Measurements from ENCODE around the gene FAM13A.

Gene FAM13A

DNA sequence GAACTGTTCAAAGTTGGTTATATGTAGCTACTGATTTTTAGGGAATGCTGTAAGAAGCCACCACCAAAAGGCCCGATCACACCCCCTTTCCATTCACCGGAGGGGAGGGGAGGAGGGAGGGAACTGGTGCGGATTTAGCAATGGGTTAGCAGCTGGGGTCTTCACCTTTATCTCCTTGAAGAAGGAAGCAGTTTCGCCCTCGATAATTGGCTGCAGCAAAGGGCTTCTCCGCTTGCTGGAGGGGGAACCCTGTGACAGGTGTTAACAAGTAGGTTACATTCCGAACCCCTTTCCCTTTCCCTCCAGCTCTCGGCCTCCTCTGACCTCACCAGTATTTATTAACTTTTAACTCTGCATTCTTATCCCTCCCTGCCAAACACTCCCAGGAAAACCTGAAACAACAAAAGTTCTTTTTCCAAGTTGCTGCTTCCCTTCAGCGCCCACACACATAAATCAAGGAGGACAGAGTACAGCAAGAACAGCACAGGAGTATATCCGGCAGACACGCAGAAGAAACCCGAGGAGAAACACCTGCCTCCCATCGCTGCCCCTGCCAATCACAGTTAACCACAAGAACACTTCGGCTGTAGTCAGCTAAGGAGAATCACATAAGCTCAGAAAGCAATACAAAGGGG, 319.6 kb downstream of the FAM13A start:
- DNase-seq = no peak

- no peak for DNase-seq
Measured at GRCh38 chr4:88736264-88736663, 320.7 kb downstream of the FAM13A start.

DNA sequence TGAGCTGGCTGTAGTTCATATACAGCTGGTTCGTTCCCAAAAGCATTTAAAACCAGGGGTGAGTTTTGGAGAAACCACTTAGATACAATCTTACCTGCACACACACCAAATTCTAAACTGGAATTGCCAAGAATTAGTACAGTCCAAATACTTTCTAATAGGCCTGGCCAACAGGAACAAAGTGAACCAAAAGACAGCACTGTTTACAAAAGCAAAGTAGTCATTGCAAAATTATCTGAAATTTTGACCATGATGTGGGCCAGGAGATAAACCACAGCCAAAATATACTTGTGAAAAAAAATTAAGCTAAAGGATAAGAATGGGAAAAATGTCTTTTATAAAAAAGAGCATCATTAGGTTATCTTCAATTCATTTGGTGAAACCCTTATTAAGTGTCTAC, 321.4 kb downstream of the FAM13A start:
- no peak for DNase-seq

DNA sequence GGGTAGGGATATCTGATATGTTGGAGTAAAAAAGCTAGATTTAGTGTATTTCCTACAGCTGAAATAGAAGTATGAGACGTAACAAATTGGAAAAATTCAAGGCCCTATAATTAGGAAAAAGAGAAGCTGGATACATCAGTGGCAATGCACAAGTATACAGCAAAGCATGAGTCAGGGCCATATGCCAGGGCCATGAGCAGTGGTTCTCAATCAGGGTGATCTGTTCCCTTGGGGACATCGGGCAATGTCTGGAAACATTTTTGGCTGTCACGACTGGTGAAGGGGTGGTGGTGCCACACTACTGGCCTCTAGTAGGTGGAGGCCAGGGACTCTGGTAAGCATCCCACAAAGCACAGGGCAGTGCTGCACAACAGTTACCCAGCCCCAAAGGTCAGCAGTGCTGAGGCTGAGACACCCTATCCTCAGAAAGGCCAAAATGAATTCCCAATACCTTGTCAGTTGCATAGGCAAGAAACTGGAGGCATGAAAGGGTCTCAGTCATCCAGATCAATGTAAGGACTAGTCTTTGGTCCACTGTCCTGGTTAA, 322.5 kb downstream of the FAM13A start:
- DNase-seq = no peak

GRCh38 chr4:88732714-88733368, 324.1 kb downstream of the FAM13A start:
- DNase-seq = no peak

DNA sequence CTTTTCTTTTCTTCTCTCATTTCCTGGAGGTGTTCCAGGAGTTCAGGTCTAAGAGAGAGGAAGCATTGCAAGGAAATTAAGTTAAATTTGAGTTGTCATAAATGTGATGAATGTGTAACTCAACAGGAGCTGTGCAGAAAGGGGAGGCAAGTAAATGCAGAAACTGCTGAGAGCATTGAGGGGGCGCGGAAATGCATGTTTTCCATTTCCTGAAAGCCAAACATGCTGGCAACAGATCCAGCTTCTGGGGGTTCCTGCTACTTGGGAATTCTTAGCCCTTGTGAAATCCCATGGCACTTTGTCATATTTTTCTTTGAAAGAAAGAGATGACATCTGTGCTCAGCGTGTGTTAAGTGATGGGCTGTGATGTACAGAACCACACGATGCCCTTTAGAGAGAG, 325.6 kb downstream of the FAM13A start:
- DNase-seq = no peak

DNA sequence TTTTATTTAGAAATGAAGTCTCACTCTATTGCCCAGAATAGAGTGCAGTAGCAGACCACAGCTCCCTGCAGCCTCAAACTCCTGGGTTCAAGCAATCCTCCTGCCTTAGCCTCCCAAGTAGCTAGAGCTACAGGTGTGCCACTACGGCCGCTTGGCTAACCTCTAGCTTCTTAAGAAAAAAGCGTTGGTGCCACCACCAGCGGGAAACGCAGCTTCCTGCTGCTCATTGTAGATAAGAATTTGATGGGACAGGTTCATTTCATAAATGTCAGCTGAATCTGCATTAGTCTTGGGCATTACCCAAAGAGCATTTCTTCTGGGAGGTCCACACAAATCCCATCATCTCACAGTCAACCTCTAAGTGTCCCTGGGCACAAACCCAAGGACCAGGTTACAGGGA, 326.2 kb downstream of the FAM13A start:
- DNase-seq = no peak

DNA sequence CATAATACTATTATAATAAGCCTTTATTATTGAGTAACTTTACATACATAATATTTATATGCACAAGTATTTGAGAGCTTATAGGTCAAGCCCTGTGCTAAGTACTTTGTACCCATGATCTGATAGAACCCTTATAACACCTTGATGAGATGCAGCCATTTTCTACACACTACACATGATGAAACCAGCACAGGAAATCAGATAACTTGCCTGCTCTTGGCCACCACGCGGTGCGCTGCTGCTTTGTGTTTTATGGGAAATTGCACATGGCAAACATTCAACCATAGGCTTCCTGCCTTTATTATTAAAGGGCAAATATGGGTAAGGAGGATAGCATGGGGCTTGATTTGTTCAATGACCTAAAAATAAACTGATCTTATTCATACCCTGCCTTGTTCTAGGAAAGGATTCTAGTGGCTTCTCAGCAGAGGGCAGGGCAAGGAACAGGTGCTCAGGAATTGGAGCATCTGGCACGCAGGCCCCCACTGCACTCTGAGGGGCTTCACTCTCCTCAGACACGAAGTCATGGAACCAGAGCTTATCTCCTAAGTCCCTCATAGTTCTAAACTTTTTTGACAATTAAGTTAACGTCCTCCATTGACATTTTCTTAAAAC, 327.7 kb downstream of the FAM13A start:
- DNase-seq = no peak

DNA sequence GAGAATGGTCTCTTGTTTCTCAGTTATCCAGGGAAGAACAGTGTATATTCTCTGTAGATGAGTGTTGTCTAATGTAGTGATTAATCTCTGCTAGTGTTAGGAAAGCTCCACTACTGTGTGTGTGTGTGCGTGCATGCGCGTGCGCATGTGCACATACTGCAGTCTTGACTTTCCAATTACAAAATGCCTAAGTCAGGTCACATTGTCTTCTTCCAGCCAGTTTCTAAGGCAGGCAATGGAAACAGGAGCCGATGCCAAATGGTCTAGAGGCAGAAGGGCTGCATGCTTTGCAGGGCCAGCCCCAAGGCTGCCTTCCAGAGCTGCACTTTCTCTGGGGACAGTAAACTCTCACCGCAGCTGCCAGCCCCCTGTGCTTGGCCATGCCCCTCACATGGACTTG, 328.8 kb downstream of the FAM13A start:
- no peak for DNase-seq

- no peak for DNase-seq
Measured at GRCh38 chr4:88725986-88726385, 331.0 kb downstream of the FAM13A start.

DNA sequence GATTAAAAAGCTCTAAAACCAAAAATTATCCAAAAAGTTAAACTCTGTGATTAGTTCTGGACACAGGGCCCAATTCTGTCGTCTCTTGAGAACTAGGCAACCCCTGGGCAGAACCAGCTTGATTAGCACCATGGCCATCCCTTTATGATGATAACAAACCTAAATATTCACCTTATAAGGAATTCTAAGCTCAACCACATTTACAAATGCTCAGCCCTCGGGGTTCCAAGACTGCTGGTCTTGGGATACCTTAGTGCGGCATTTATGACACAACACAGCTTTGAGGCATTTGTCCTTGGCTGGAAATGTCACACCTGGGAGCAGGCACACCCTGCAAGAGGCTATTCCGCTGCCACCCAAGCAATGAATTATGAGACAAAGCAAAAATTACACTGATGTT, 331.8 kb downstream of the FAM13A start:
- no peak for DNase-seq

GRCh38 chr4:88724406-88724805, 332.6 kb downstream of the FAM13A start:
- DNase-seq = no peak

DNA sequence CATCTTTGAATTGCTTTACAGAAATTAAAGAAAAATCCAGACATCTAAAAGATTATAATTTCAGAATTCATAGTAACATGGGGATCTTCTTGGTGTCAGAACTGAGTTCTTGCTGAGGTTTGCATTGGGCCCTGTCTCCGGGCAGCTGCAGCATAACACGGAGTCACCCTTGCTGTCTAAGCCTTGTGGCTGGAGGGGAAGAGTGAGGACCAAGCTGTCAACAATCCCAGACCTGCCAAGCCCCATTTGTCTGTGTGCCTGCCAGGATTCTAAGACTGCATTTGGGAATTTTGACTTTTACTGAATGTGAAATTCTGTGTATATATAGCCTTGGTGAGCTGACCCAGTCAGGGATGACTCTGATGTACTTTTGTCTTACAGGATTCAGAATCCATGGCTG, 334.2 kb downstream of the FAM13A start:
- DNase-seq = no peak

DNA sequence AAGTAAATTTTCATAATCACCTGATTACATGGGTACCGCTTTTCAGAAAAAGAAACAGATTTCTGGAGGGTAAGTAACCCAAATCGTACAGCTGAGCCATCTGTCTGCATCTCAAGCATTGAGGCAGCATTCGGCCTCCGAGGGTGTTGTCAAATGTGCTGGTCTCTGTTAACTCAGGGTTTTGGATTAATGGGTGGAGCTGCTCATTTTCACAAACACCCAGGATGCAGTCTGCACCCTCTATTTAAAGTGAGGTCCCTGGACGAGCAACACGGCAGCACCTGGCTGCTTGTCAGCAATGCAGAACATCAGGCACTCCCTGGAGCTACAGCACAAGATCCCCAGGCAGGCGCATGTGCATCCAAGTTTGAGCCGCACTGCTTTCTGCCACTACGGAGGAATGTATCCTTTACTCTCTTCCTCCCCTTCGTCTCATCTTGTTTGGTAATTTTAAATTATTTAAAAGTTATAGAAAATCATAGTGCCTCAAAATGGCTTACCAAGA, 334.7 kb downstream of the FAM13A start:
- DNase-seq = no peak

DNA sequence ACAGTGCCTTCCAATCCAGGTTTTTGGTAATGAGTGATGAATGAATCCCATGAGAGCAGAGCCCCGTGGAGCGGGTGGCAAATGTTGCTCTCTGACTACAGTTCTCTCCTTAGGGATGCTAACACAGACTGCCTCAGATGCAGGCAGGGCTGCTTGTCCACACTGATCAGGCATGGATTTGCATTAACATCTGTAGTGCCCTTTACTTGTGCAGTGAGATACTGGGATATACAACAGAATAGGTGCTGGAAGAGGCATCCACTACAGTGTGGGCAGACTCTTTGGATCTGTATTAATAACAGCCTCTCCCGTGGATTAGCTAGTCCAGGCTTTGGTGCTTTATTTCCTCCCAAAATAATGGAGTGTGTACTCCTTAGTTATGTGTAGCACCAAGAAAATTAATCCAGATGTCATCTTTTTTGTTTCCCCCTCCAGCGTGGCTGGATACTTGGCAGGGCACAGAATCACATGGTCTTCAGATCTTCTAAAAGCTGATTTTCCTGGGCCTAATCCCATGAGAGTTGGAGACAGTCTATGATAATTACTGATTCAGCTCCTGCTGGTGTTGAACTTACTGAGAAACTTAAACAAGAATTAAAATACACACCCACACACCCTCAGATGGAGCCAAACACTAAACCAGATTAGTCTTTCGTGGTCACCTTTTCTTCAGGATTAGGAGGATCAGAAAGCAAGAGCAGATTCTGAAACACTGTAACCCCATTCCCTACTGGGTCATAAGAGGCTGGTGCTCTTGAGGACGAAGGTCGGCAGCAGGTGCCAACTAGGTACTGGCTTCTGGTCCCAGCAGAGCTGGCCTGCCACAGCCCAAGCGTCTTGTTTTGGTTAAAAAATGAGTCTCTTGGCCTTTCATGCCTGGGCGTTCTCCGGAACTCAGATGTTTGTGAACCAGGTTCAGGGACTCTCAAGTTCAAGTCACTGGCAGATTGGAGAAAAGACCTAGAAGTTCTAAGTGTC, 336.2 kb downstream of the FAM13A start:
- DNase-seq = no peak

DNA sequence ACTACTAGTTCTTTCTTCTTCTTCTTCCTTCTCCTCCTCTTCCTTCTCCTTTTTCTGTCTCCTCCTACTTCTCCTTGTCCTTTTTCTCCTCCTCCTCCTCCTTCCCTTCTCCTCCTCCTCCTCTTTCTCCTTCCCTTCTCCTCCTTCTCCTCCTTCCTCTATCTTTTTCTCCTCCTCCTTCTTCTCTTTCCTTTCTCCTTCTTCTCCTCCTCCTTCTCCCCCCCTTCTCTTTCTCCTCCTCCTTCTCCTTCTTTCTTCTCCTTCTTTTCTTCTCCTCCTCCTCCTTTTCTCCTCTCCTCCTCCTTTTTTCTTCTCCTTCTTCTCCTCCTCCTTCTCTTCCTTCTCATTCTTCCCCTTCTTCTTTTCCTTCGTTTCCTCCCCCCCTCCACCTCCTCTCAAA, 337.6 kb downstream of the FAM13A start:
- DNase-seq = no peak

DNA sequence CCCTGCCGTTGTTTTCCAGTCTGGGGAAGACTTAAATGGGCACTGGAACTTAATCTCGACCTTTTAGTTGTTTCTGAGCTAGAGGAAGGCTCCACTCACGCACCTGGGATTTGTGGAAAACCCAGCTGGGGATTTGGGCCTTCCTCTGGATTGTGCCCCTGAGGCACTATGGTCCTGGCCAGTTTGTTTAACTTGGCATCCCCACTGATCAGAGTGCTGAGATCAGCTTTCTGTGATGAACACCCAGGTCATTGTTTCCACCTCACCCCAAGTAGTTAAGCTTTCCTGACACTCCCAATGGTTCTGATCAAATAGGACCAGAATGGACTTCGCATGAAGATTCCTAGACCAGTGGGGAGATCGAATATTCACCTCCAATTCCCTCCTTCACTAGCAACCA, 338.9 kb downstream of the FAM13A start:
- no peak for DNase-seq

DNA sequence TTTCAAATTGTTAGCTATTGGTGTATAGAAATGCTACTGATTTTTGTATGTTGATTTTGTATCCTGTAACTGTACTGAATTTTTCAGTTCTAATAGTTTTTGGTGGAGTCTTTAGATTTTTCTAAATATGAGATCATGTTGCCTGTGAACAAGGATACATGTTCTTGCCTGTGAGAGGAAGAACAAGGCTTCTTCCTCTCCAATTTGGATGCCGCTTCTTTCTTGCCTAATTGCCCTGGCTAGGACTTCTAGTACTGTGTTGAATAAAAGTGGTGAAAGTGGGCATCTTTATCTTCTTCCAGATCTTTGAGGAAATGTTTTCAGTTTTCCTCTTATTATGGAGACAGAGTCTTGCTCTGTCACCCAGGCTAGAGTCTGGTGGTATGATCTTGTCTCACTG, 343.2 kb downstream of the FAM13A start:
- DNase-seq = no peak

DNA sequence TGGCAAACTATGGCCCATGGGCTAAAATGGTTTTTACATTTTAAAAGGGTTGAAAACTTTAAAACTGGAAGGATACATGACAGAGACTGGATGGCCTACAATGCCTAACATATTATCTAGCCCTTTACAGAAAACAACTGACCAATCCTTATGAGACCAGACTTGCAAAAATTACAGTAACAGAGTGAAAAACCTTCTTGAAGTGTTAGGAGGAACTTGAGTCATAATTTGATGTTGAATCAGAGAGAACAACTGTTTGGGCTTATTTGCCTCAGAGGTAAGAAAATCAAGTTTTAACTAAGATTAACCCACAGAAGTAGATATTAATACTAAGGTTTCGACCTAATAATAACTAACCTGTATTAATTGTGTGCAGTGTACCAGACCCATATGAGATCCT, 347.0 kb downstream of the FAM13A start:
- DNase-seq = no peak

GRCh38 chr4:88706574-88706973, 350.4 kb downstream of the FAM13A start:
- peak; percentile 14 for DNase-seq

- no peak for DNase-seq
Measured at GRCh38 chr4:88705805-88706492, 351.0 kb downstream of the FAM13A start.

- no peak for DNase-seq
Measured at GRCh38 chr4:88705223-88705622, 351.8 kb downstream of the FAM13A start.
